ENCODE data around the gene PRR33.

Gene PRR33

DNA sequence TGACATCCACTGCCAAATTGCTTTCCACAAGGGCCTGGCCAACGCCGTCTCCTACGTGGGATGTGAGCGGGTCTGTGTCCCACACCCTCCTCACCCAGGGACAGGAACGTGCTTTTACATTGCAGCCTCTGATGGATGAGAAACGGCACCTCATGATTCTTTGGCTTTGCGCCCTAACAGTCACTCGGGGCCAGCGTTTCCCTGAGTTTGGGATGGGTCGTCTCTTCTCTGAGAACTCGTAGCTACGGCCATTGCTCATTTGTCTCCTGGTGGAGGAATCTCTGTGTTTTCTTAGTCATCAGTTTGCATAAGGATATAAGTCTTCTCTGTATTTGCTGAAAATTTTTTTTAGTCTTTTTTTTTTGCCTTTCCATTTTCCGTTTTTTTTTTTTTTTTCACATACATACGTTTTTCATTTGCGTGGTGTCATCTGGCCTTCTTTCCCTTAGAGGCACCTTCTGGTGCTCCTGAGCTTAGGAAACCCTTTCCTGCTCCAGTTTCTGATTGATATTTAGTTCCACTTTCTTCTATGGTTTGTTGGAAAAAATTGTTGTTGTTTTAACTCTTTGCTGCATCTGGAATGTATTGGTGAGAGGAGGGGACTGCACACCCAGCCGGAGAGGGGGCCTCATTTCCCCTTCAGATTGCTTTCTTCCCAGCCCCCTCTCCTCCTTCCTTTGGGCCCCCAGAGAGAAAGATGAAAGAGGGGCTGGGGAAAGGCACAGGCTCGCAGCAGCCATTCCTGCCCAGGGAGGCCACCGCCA is 39.8 kb upstream of the PRR33 start:
- Histone ChIP-seq H3K27me3 (ENCODE audit: insufficient read depth, low read depth) (peaks cover 90% of the 10 kb centered on the region), H3K79me2 (ENCODE audit: insufficient read depth, low read depth) (no peaks in the 10 kb centered on the region), H3K9ac (no peak overlapping the region), H3K27ac (no peak overlapping the region), H3K36me3 (ENCODE audit: insufficient read depth) (no peaks in the 10 kb centered on the region), H4K20me1 (ENCODE audit: insufficient read depth) (no peaks in the 10 kb centered on the region), H3K4me2 (no peak overlapping the region), H3K4me1 (ENCODE audit: low read depth, poor library complexity, severe bottlenecking) (no peaks in the 10 kb centered on the region), H3K4me3 (IDR thresholded peaks at IDR 0.05; ENCODE audit: insufficient read depth, low read depth, low read length) (no peak overlapping the region), H2AFZ (ENCODE audit: low read depth) (no peak overlapping the region)
- TF ChIP-seq, protein P1, sequence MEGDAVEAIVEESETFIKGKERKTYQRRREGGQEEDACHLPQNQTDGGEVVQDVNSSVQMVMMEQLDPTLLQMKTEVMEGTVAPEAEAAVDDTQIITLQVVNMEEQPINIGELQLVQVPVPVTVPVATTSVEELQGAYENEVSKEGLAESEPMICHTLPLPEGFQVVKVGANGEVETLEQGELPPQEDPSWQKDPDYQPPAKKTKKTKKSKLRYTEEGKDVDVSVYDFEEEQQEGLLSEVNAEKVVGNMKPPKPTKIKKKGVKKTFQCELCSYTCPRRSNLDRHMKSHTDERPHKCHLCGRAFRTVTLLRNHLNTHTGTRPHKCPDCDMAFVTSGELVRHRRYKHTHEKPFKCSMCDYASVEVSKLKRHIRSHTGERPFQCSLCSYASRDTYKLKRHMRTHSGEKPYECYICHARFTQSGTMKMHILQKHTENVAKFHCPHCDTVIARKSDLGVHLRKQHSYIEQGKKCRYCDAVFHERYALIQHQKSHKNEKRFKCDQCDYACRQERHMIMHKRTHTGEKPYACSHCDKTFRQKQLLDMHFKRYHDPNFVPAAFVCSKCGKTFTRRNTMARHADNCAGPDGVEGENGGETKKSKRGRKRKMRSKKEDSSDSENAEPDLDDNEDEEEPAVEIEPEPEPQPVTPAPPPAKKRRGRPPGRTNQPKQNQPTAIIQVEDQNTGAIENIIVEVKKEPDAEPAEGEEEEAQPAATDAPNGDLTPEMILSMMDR (conservative IDR thresholded peaks at IDR 0.05; ENCODE audit: low read depth, low read length): no peak

DNA sequence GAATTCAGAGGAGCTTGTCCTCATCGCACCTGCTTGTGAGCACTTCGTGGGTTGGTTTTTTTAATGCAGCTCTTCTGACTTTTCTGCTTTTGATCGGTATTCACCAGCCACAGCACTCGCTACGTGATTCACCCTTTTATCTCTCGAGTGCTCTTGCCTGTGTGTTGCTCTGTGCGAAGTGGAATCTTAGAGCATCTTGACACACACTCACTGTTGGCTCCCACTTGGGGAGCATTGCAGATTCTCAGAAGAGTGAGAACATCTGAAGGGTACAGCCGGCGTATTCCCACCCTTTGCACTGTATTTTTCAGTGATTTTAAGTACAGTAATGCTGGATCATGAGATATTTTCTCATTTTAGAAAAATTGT is 38.8 kb upstream of the PRR33 start:
- H3K27ac ChIP-seq: no peak overlapping the region
- H3K9ac ChIP-seq: no peak overlapping the region
- H3K36me3 ChIP-seq (ENCODE audit: insufficient read depth): no peaks in the 10 kb centered on the region
- H3K4me3 ChIP-seq (IDR thresholded peaks at IDR 0.05; ENCODE audit: insufficient read depth, low read depth, low read length): no peak overlapping the region
- H4K20me1 ChIP-seq (ENCODE audit: insufficient read depth): no peaks in the 10 kb centered on the region
- no peaks in the 10 kb centered on the region for H3K79me2 ChIP-seq (ENCODE audit: insufficient read depth, low read depth)
- H2AFZ ChIP-seq (ENCODE audit: low read depth): no peak overlapping the region
- TF ChIP-seq, protein P1 (conservative IDR thresholded peaks at IDR 0.05; ENCODE audit: low read depth, low read length): no peak
- no peak overlapping the region for H3K4me2 ChIP-seq
- H3K27me3 ChIP-seq (ENCODE audit: insufficient read depth, low read depth): peaks cover 91% of the 10 kb centered on the region
- H3K4me1 ChIP-seq (ENCODE audit: low read depth, poor library complexity, severe bottlenecking): no peaks in the 10 kb centered on the region

DNA sequence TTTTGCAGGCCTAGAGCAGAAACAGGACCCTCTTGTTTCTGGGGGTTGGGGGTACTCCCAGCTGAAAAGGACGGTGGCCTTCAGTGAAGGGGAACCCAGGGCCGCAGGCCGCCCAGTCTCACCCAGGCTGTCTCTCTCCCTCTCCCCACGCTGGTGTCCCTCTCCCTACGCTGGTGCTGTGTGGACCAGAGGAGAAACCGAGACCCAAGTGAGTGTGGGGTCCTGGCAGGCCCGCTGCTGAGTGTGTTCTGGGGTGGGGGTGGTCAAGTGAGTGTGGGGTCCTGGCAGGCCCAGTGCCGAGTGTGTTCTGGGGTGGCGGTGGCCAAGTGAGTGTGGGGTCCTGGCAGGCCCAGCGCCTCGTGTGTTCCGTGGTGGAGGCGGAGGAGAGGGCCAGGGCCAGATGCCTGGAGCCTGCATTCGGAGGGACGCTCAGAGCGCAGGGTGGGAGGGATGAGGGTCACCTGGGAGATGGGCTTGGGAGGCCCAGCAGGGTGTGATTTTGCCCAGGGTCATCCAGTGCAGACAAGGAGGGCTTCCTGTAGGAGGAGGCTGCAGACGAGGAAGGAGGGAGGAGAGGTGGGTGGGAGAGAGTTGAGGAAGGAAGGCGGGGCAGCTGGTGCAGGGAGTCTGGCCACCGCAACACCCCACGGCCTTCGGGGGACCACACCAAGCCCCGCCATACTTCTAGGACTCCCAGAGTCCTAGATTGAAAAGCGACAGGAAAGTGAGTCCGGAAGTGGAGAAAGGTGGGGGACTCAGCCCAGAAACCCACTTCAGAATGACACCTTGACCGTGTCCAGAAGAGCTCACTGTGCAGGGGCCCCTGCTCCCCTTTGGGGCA is 38.1 kb upstream of the PRR33 start:
- Histone ChIP-seq H3K4me3 (IDR thresholded peaks at IDR 0.05; ENCODE audit: insufficient read depth, low read depth, low read length) (no peak overlapping the region), H2AFZ (ENCODE audit: low read depth) (no peak overlapping the region), H3K27me3 (ENCODE audit: insufficient read depth, low read depth) (peaks cover 92% of the 10 kb centered on the region), H3K4me1 (ENCODE audit: low read depth, poor library complexity, severe bottlenecking) (no peaks in the 10 kb centered on the region), H4K20me1 (ENCODE audit: insufficient read depth) (no peaks in the 10 kb centered on the region), H3K9ac (no peak overlapping the region), H3K79me2 (ENCODE audit: insufficient read depth, low read depth) (no peaks in the 10 kb centered on the region), H3K4me2 (no peak overlapping the region), H3K36me3 (ENCODE audit: insufficient read depth) (no peaks in the 10 kb centered on the region), H3K27ac (no peak overlapping the region)
- TF ChIP-seq, protein P1 (conservative IDR thresholded peaks at IDR 0.05; ENCODE audit: low read depth, low read length): no peak

DNA sequence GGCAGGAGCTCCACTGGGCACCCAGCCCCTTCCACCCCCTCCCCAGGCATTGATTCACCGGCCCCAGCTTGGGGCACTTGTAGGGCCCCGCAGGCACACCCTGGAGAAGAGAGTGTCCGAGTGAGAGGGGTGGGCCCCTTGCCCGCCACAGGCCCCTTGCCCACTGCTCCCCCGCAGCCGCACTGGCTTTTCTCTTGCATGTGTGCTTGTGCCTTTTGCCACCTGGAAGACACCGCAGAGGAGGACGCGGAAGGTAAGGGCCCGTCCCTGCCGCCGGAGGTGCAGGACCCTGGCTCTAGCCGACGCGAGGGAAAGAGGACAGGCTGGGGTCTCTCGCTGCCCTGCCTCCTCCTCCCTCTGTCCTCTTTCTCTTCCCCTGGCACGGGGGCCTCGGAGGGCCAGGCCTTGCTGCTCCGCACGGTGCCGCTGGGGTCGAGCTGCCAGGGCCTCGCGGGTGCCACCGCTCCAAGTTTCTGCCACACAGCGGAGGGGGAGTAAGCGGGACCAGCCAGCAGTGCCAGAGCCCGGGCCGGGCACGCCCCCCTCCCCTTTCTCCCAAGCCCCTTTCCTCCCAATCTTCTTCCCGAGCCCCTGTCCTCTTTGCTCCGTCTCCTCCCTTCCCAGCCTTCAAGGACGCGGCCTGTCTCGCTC is 37.3 kb upstream of the PRR33 start:
- H2AFZ ChIP-seq (ENCODE audit: low read depth): no peak overlapping the region
- H3K4me3 ChIP-seq (IDR thresholded peaks at IDR 0.05; ENCODE audit: insufficient read depth, low read depth, low read length): no peak overlapping the region
- H4K20me1 ChIP-seq (ENCODE audit: insufficient read depth): no peaks in the 10 kb centered on the region
- no peaks in the 10 kb centered on the region for H3K4me1 ChIP-seq (ENCODE audit: low read depth, poor library complexity, severe bottlenecking)
- no peaks in the 10 kb centered on the region for H3K36me3 ChIP-seq (ENCODE audit: insufficient read depth)
- no peak overlapping the region for H3K9ac ChIP-seq
- peaks cover 93% of the 10 kb centered on the region for H3K27me3 ChIP-seq (ENCODE audit: insufficient read depth, low read depth)
- TF ChIP-seq, protein P1 (conservative IDR thresholded peaks at IDR 0.05; ENCODE audit: low read depth, low read length): no peak
- no peaks in the 10 kb centered on the region for H3K79me2 ChIP-seq (ENCODE audit: insufficient read depth, low read depth)
- no peak overlapping the region for H3K4me2 ChIP-seq
- no peak overlapping the region for H3K27ac ChIP-seq
